ENCODE results near the gene RYR2.

RYR2 gene

GRCh38 chr1:237525102-237525501, 483.1 kb downstream of the RYR2 start:
- DNase-seq (ENCODE audit: low spot score) = no peak
- TF ChIP-seq, protein P1, sequence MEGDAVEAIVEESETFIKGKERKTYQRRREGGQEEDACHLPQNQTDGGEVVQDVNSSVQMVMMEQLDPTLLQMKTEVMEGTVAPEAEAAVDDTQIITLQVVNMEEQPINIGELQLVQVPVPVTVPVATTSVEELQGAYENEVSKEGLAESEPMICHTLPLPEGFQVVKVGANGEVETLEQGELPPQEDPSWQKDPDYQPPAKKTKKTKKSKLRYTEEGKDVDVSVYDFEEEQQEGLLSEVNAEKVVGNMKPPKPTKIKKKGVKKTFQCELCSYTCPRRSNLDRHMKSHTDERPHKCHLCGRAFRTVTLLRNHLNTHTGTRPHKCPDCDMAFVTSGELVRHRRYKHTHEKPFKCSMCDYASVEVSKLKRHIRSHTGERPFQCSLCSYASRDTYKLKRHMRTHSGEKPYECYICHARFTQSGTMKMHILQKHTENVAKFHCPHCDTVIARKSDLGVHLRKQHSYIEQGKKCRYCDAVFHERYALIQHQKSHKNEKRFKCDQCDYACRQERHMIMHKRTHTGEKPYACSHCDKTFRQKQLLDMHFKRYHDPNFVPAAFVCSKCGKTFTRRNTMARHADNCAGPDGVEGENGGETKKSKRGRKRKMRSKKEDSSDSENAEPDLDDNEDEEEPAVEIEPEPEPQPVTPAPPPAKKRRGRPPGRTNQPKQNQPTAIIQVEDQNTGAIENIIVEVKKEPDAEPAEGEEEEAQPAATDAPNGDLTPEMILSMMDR (conservative IDR thresholded peaks at IDR 0.05; ENCODE audit: low read depth) = no peak
- CTCF ChIA-PET = no interaction called here

DNA sequence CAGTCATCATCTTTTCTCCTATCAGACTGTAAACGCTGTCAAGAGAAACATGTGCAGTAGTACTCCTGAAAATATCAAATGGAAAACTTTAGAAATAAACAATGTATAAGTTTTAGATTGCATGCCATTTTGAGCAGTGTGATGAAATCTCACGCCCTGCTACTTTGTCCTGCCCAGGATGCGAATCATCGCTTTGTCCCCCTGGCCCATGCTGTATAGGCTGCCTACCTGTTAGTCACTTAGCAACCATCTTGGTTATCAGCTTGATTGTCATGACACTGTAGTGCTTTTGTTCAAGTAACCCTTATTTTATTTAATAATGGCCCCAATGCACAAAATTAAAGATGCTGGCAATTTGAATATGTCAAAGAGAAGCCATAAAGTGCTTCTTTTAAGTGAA, 485.8 kb downstream of the RYR2 start:
- ChIA-PET CTCF (no interaction called here), POLR2A (ENCODE audit: low non-redundant PET) (no interaction called here)
- DNase-seq (ENCODE audit: low spot score) = no peak
- TF ChIP-seq, protein P1 (conservative IDR thresholded peaks at IDR 0.05; ENCODE audit: low read depth) = no peak
- no peak overlapping the region for H3K27ac ChIP-seq

More at GRCh38 chr1:237525102-237525501, 483.1 kb downstream of the RYR2 start:
- POLR2A ChIA-PET (ENCODE audit: low non-redundant PET) = no interaction called here
- no peak overlapping the region for H3K27ac ChIP-seq

- ChIA-PET POLR2A (ENCODE audit: low non-redundant PET) (no interaction called here), CTCF (no interaction called here)
- H3K27ac ChIP-seq = no peak overlapping the region
- DNase-seq (ENCODE audit: low spot score) = no peak
- TF ChIP-seq, protein P1 (conservative IDR thresholded peaks at IDR 0.05; ENCODE audit: low read depth) = no peak
These were observed 486.6 kb downstream of the RYR2 start for GRCh38 chr1:237528545-237528944.

DNA sequence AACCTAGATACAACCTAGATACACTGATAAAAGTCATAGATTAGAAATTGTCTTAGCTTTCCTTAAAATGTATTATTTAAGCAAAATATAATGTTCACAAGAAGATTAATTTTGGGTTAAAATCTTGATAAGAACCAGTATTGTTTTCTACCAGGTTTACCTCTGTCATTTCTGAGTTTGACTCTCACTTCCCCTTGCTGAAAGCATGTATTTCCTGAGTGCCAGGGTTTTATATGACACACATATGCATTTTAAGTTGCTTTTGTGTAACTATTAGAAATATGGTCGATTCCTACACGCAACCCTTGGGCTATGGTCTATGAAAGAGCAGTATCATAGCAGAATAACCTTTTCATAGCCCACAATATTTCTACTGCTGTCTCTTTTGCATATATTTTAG, 497.1 kb downstream of the RYR2 start:
- TF ChIP-seq, protein P1 (conservative IDR thresholded peaks at IDR 0.05; ENCODE audit: low read depth) = no peak
- no peak overlapping the region for H3K27ac ChIP-seq
- POLR2A ChIA-PET (ENCODE audit: low non-redundant PET) = no interaction called here
- CTCF ChIA-PET = interaction anchor here (0.6 kb wide), 1 partner anchor 71 kb away, joined by 3 read pairs; no protein-coding TSS in a partner anchor
- DNase-seq (ENCODE audit: low spot score) = no peak

- H3K27ac ChIP-seq = no peak overlapping the region
- ChIA-PET CTCF (interaction anchor here (0.6 to 1.8 kb wide), 3 partner anchors 19 to 854 kb away, joined by 3 to 6 read pairs (median 3); no protein-coding TSS in a partner anchor), POLR2A (ENCODE audit: low non-redundant PET) (no interaction called here)
- TF ChIP-seq, protein P1 (conservative IDR thresholded peaks at IDR 0.05; ENCODE audit: low read depth) = no peak
- no peak for DNase-seq (ENCODE audit: low spot score)
These were observed 500.8 kb downstream of the RYR2 start for GRCh38 chr1:237542525-237543418.

DNA sequence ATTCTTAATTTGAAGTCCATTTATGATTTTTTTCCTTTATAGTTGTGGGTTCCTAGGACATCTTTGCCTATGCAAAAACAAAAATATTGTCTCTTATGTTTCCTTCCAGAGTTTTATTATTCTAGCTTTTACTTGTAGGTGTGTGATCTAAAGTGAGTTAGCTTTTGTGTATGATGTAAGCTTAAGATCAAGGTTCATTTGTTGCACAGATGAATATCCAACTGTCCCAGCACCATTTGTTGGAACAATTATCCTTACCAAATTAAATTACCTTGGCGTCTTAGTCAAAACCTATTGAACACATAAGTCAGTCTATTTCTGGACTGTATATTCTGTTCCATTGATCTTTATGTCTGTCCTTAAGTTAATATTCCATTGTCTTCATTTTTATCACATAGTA, 511.1 kb downstream of the RYR2 start:
- POLR2A ChIA-PET (ENCODE audit: low non-redundant PET) = no interaction called here
- DNase-seq (ENCODE audit: low spot score) = no peak
- CTCF ChIA-PET = no interaction called here
- TF ChIP-seq, protein P1 (conservative IDR thresholded peaks at IDR 0.05; ENCODE audit: low read depth) = no peak
- no peak overlapping the region for H3K27ac ChIP-seq
